Neural cell (in vitro differentiated cells): ENCODE measurements around the gene SREBF1. TPM values are rescaled to one million over a fixed set of nuclear protein-coding genes. Genes with fewer than 3 reads are reported as not detected.
"Not testable (repeated sequence)": the region's sequence is repeated elsewhere in the genome, so short reads cannot be mapped to it uniquely, and the experiment has no call there.

Experiments used
- H2AFZ ChIP-seq: fragments of 200-600, 300-800 bp; sonication (generic), shearing (Covaris generic); 2 replicates; pipeline ENCODE4 v1.6.0; 2014; ENCODE audit warnings: low read depth, mild to moderate bottlenecking, antibody characterized with exemption, low read length, moderate library complexity
- H3F3A ChIP-seq: fragments of 200-600 bp; shearing (Covaris generic); 2 replicates; pipeline ENCODE4 v1.6.1; 2016; ENCODE audit warnings: mild to moderate bottlenecking, moderate library complexity, mixed read lengths, antibody characterized with exemption, low read length; ENCODE audit not compliant: insufficient read depth, poor library complexity, severe bottlenecking
- H3K27ac ChIP-seq: fragments of 200-600, 300-800 bp; sonication (generic), shearing (Covaris generic); 2 replicates; pipeline ENCODE4 v1.5.1; 2014; ENCODE audit warnings: mild to moderate bottlenecking, low read length, moderate library complexity
- H3K27me3 ChIP-seq: fragments of 300-800, 200-600 bp; sonication (generic), shearing (Covaris generic); 2 replicates; pipeline ENCODE4 v1.6.0; 2014; ENCODE audit warnings: mild to moderate bottlenecking, low read depth, low read length, moderate library complexity; ENCODE audit not compliant: insufficient read depth
- H3K36me3 ChIP-seq: fragments of 300-800, 200-600 bp; sonication (generic), shearing (Covaris generic); 2 replicates; pipeline ENCODE4 v1.5.1; 2014; ENCODE audit warnings: mild to moderate bottlenecking, antibody characterized with exemption, low read length, moderate library complexity; ENCODE audit not compliant: insufficient read depth
- H3K4me2 ChIP-seq: fragments of 300-800, 200-600 bp; sonication (generic), shearing (Covaris generic); 2 replicates; pipeline ENCODE4 v1.6.0; 2014; ENCODE audit warnings: mild to moderate bottlenecking, low read length
- H3K4me3 ChIP-seq: fragments of 300-800, 200-600 bp; sonication (generic), shearing (Covaris generic); 2 replicates; pipeline ENCODE4 v1.5.1; 2014; ENCODE audit warnings: mild to moderate bottlenecking, low read length, moderate library complexity
- H3K79me2 ChIP-seq: fragments of 200-600 bp; shearing (Covaris generic); replicated peaks from 2 replicates; pipeline ENCODE4 v1.6.0; 2014; ENCODE audit warnings: mild to moderate bottlenecking, low read length, moderate library complexity; ENCODE audit not compliant: insufficient read depth
- H3K9ac ChIP-seq: fragments of 300-800, 200-600 bp; sonication (generic), shearing (Covaris generic); 2 replicates; pipeline ENCODE4 v1.6.1; 2016; ENCODE audit warnings: mild to moderate bottlenecking, low read length, mixed read lengths
- H3K9me2 ChIP-seq: fragments of 200-600 bp; shearing (Covaris generic); 2 replicates; pipeline ENCODE4 v1.6.1; 2016; ENCODE audit warnings: mild to moderate bottlenecking, low read length, mixed read lengths; ENCODE audit not compliant: insufficient read depth
- H3K9me3 ChIP-seq: fragments of 200-600, 300-800 bp; sonication (generic), shearing (Covaris generic); 2 replicates; pipeline ENCODE4 v1.6.1; 2016; ENCODE audit warnings: mild to moderate bottlenecking, mixed run types, low read length, moderate library complexity, mixed read lengths
- H4K20me1 ChIP-seq: fragments of 200-600 bp; shearing (Covaris generic); 2 replicates; pipeline ENCODE4 v1.6.1; 2016; ENCODE audit warnings: mild to moderate bottlenecking, mixed run types; ENCODE audit not compliant: insufficient read depth
- CTCF ChIP-seq: fragments of 450-650 bp; IDR thresholded peaks from 2 replicates; pipeline ENCODE4 v1.5.1; 2014; ENCODE audit warnings: antibody characterized with exemption, mild to moderate bottlenecking, moderate library complexity; ENCODE audit not compliant: poor library complexity, severe bottlenecking
- EP300 ChIP-seq: fragments of 450-650 bp; conservative IDR thresholded peaks from 2 replicates; pipeline ENCODE4 v1.6.1; 2014; ENCODE audit warnings: antibody characterized with exemption, mild to moderate bottlenecking, moderate library complexity; ENCODE audit not compliant: poor library complexity, severe bottlenecking
- EZH2 ChIP-seq: fragments of 200-600, 300-800 bp; shearing (Covaris generic), sonication (generic); IDR thresholded peaks from 2 replicates; pipeline ENCODE4 v1.6.1; 2014; ENCODE audit warnings: antibody characterized with exemption, low read length, borderline replicate concordance, mild to moderate bottlenecking; ENCODE audit not compliant: insufficient read depth, poor library complexity, severe bottlenecking
- MXI1 ChIP-seq: fragments of 450-650 bp; conservative IDR thresholded peaks from 2 replicates; pipeline ENCODE4 v1.6.1; 2014; ENCODE audit warnings: antibody characterized with exemption, mild to moderate bottlenecking; ENCODE audit not compliant: poor library complexity, severe bottlenecking
- POLR2AphosphoS5 ChIP-seq: IDR thresholded peaks from 2 replicates; pipeline ENCODE4 v1.6.1; 2012
- RAD21 ChIP-seq: fragments of 450-650 bp; conservative IDR thresholded peaks from 2 replicates; pipeline ENCODE4 v1.6.1; 2014; ENCODE audit warnings: antibody characterized with exemption, mild to moderate bottlenecking, moderate library complexity
- REST ChIP-seq: IDR thresholded peaks from 2 replicates; pipeline ENCODE4 v1.6.1; 2012; ENCODE audit warnings: borderline replicate concordance
- SMC3 ChIP-seq: fragments of 450-650 bp; conservative IDR thresholded peaks from 2 replicates; pipeline ENCODE4 v1.6.1; 2014; ENCODE audit warnings: antibody characterized with exemption, mild to moderate bottlenecking, moderate library complexity; ENCODE audit not compliant: poor library complexity
- TAF1 ChIP-seq: IDR thresholded peaks from 2 replicates; pipeline ENCODE4 v1.6.1; 2012; ENCODE audit warnings: low read depth
- polyA plus RNA-seq: library from polyadenylated mRNA; depleted of rRNA; stranded (reverse); fragments of >200 nt; gene quantifications from 2 replicates; pipeline ENCODE4 v1.2.3, GENCODE V29; 2014

Gene SREBF1
- polyA plus RNA-seq, 1 donor from 2014 or later, result 22.5 TPM

GRCh38 chr17:17808706-17809432 lies 27.9 kb downstream of the SREBF1 start:
- Histone ChIP-seq H3K79me2 (peaks cover 3% of the 10 kb centered on the region), H3K9ac (no peak overlapping the region), H3K36me3 (no peaks in the 10 kb centered on the region), H2AFZ (no peak overlapping the region), H4K20me1 (no peaks in the 10 kb centered on the region), H3K27ac (no peak overlapping the region), H3K9me2 (no peaks in the 10 kb centered on the region), H3K9me3 (no peaks in the 10 kb centered on the region), H3K27me3 (no peaks in the 10 kb centered on the region), H3K4me2 (no peak overlapping the region), H3F3A (no peaks in the 10 kb centered on the region), H3K4me3 (no peak overlapping the region)
- TF ChIP-seq CTCF, result no peak
- TF ChIP-seq EZH2, result no peak
- no peak for TF ChIP-seq MXI1
- no peak for TF ChIP-seq EP300
- no peak for TF ChIP-seq SMC3
- TF ChIP-seq TAF1, result no peak
- no peak for TF ChIP-seq RAD21
- no peak for TF ChIP-seq POLR2AphosphoS5
- no peak for TF ChIP-seq REST

- H3K27me3 ChIP-seq, H3K9me3 ChIP-seq, H3K4me2 ChIP-seq, H3K4me3 ChIP-seq, H3K9ac ChIP-seq, H4K20me1 ChIP-seq, H3K9me2 ChIP-seq, H3K79me2 ChIP-seq, H2AFZ ChIP-seq, H3K36me3 ChIP-seq, H3K27ac ChIP-seq, H3F3A ChIP-seq: not testable (repeated sequence)
Measured at GRCh38 chr17:17808200-17808599, 28.6 kb downstream of the SREBF1 start.

GRCh38 chr17:17807440-17807839 lies 29.3 kb downstream of the SREBF1 start:
- no peaks in the 10 kb centered on the region for H3K27me3 ChIP-seq
- no peaks in the 10 kb centered on the region for H3K36me3 ChIP-seq
- H2AFZ ChIP-seq, result no peak overlapping the region
- H3K9me2 ChIP-seq, result no peaks in the 10 kb centered on the region
- H3K4me2 ChIP-seq, result no peak overlapping the region
- no peak overlapping the region for H3K4me3 ChIP-seq
- H3K27ac ChIP-seq, result no peak overlapping the region
- TF ChIP-seq MXI1 (no peak), EZH2 (no peak), TAF1 (no peak), SMC3 (no peak)
- H3K9me3 ChIP-seq, result no peaks in the 10 kb centered on the region
- H3K9ac ChIP-seq, result no peak overlapping the region
- H4K20me1 ChIP-seq, result no peaks in the 10 kb centered on the region
- H3F3A ChIP-seq, result no peaks in the 10 kb centered on the region
- peaks cover 7% of the 10 kb centered on the region for H3K79me2 ChIP-seq
